Karpas-422 (cell line): ENCODE results near the gene GGNBP2. TPM values are rescaled to one million over a fixed set of nuclear protein-coding genes. Genes with fewer than 3 reads are reported as not detected.
"Not testable (repeated sequence)": the region's sequence is repeated elsewhere in the genome, so short reads cannot be mapped to it uniquely, and the experiment has no call there.

Experiments used
- DNase-seq: peaks from one replicate; pipeline ENCODE4 v3.0.0-alpha.2; 2015
- H2AFZ ChIP-seq: fragments of 200-600 bp; sonication (generic); 2 replicates; pipeline ENCODE4 v1.6.1; 2014; ENCODE audit warnings: antibody characterized with exemption, low read length, mixed read lengths
- H3K27ac ChIP-seq: fragments of 200-600 bp; sonication (generic); 2 replicates; pipeline ENCODE4 v1.5.1; 2014; ENCODE audit warnings: mild to moderate bottlenecking, low read length, moderate library complexity
- H3K27me3 ChIP-seq: fragments of 200-600 bp; sonication (generic); 2 replicates; pipeline ENCODE4 v1.6.1; 2014; ENCODE audit warnings: low read length, mixed read lengths
- H3K36me3 ChIP-seq: fragments of 200-600 bp; sonication (generic); 2 replicates; pipeline ENCODE4 v1.6.1; 2014; ENCODE audit warnings: low read length, mixed read lengths; ENCODE audit not compliant: insufficient read depth
- H3K4me1 ChIP-seq: fragments of 200-600 bp; sonication (generic); 2 replicates; pipeline ENCODE4 v1.6.1; 2014; ENCODE audit warnings: mild to moderate bottlenecking, low read length, mixed read lengths
- H3K4me2 ChIP-seq: fragments of 200-600 bp; sonication (generic); 2 replicates; pipeline ENCODE4 v1.6.1; 2014; ENCODE audit warnings: low read length, low read depth, mild to moderate bottlenecking; ENCODE audit not compliant: poor library complexity, severe bottlenecking
- H3K4me3 ChIP-seq: fragments of 200-600 bp; sonication (generic); 2 replicates; pipeline ENCODE4 v1.5.1; 2014; ENCODE audit warnings: mild to moderate bottlenecking, antibody characterized with exemption, low read length, mixed read lengths
- H3K79me2 ChIP-seq: fragments of 200-600 bp; sonication (generic); 2 replicates; pipeline ENCODE4 v1.6.1; 2014; ENCODE audit warnings: mild to moderate bottlenecking, low read length, mixed read lengths
- H3K9ac ChIP-seq: fragments of 200-600 bp; sonication (generic); 2 replicates; pipeline ENCODE4 v1.6.0; 2014; ENCODE audit warnings: low read length
- H3K9me2 ChIP-seq: fragments of 200-600 bp; sonication (generic), shearing (Covaris generic); replicated peaks from 2 replicates; pipeline ENCODE4 v1.6.0; 2014; ENCODE audit warnings: mild to moderate bottlenecking, low read length, moderate library complexity; ENCODE audit not compliant: insufficient read depth
- H3K9me3 ChIP-seq: fragments of 300-700, 200-600 bp; sonication (generic); 2 replicates; pipeline ENCODE4 v1.6.1; 2014; ENCODE audit warnings: low read length, mixed read lengths
- H4K20me1 ChIP-seq: fragments of 200-600 bp; sonication (generic); 2 replicates; pipeline ENCODE4 v1.6.1; 2014; ENCODE audit warnings: mild to moderate bottlenecking, antibody characterized with exemption, low read length, low read depth; ENCODE audit not compliant: insufficient read depth
- total RNA-seq: library from RNA; depleted of rRNA; stranded (reverse); fragments of >200 nt; shearing (Covaris generic); gene quantifications from 2 replicates; pipeline ENCODE4 v1.2.3, GENCODE V29; 2014; ENCODE audit warnings: low replicate concordance

The GGNBP2 gene
- total RNA-seq, 1 experiment from 2014 or later = 49.5 TPM

DNA sequence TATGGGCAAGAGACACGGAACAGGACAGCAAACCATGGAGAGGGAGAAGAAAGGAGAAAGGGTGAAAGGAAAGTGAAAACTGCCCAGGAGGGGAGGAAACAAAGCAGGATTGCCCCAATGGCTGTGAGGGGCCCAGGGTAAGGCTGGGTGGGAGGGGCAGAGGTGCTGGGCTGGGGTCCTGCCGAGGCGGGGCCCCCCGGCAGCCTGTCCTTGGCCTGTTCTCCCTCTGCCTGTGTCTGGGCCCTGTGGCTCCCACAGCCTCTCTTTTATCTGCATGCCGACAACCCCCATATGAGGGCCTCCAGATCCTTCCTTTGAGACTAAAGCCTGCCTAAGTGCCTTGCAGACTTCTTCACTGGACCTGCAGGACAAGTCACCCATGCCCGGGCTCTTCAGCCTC lies 42.8 kb upstream of the GGNBP2 start:
- H3K4me3 ChIP-seq = no peak overlapping the region
- no peaks in the 10 kb centered on the region for H3K9me2 ChIP-seq
- no peak overlapping the region for H3K9ac ChIP-seq
- no peaks in the 10 kb centered on the region for H3K9me3 ChIP-seq
- H2AFZ ChIP-seq = no peak overlapping the region
- H3K27ac ChIP-seq = no peak overlapping the region
- H3K4me1 ChIP-seq = no peaks in the 10 kb centered on the region
- no peaks in the 10 kb centered on the region for H4K20me1 ChIP-seq
- no peaks in the 10 kb centered on the region for H3K79me2 ChIP-seq
- no peak overlapping the region for H3K4me2 ChIP-seq
- DNase-seq = no peak
- H3K36me3 ChIP-seq = peaks cover 24% of the 10 kb centered on the region; the same call in 1 of the 2 replicates
- H3K27me3 ChIP-seq = no peaks in the 10 kb centered on the region

GRCh38 chr17:36503456-36504155 lies 41.1 kb upstream of the GGNBP2 start:
- Histone ChIP-seq H3K36me3 (peaks cover 17% of the 10 kb centered on the region; the same call in 1 of the 2 replicates), H4K20me1 (no peaks in the 10 kb centered on the region), H3K4me3 (no peak overlapping the region), H2AFZ (no peak overlapping the region), H3K4me1 (no peaks in the 10 kb centered on the region), H3K4me2 (no peak overlapping the region), H3K27ac (no peak overlapping the region), H3K9me3 (no peaks in the 10 kb centered on the region), H3K9me2 (no peaks in the 10 kb centered on the region), H3K9ac (no peak overlapping the region), H3K27me3 (no peaks in the 10 kb centered on the region), H3K79me2 (no peaks in the 10 kb centered on the region)
- DNase-seq = no peak

DNA sequence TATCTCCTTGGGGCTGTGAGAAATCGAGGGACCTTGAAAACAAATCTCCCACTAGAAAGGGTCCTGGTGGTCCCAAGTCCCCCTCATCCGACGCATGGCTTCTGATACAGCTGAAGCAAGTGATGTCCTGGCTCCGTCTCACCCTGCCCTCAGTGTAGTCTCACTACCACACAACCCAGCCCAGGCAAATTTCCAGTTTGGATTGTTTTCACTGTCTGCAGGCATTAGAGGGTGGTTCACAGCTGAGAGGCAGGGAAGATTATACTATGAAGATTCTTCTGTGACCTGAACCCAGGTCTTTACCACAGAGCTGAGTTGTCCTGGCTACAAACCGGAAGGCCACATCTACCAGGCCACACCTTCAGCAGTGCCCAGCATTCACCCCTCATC lies 40.6 kb upstream of the GGNBP2 start:
- Histone ChIP-seq H3K9me2 (no peaks in the 10 kb centered on the region), H3K4me3 (no peak overlapping the region), H3K27ac (no peak overlapping the region), H3K79me2 (no peaks in the 10 kb centered on the region), H3K4me1 (no peaks in the 10 kb centered on the region), H3K9ac (no peak overlapping the region), H4K20me1 (no peaks in the 10 kb centered on the region), H2AFZ (no peak overlapping the region), H3K27me3 (no peaks in the 10 kb centered on the region), H3K9me3 (no peaks in the 10 kb centered on the region), H3K4me2 (no peak overlapping the region), H3K36me3 (peaks cover 17% of the 10 kb centered on the region; the same call in 1 of the 2 replicates)
- DNase-seq = no peak

DNA sequence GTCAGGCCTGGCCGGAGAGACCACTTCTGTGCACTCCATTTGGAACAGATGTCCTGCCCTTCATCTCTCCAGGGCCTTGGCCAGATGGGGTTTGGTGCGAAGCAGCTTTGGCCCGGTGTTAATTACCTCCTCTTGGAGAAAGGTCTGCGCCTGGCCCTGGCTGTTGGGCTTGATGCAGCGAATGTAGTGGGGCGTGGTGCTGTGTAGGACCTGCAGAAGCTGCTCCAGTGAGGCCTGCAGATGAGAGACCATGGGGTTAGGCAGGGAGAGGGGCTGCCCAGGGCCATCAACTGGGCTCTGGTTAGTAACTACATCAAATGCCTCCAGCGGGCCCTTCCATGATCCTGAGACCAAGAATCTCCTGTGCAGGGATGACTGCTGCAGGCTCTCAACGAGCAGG lies 39.5 kb upstream of the GGNBP2 start:
- no peaks in the 10 kb centered on the region for H3K4me1 ChIP-seq
- no peak for DNase-seq
- no peak overlapping the region for H3K27ac ChIP-seq
- no peaks in the 10 kb centered on the region for H4K20me1 ChIP-seq
- no peak overlapping the region for H3K4me2 ChIP-seq
- H3K27me3 ChIP-seq = no peaks in the 10 kb centered on the region
- H3K79me2 ChIP-seq = no peaks in the 10 kb centered on the region
- H3K9ac ChIP-seq = no peak overlapping the region
- H3K36me3 ChIP-seq = peaks cover 16% of the 10 kb centered on the region; the same call in 1 of the 2 replicates
- H3K9me3 ChIP-seq = no peaks in the 10 kb centered on the region
- no peaks in the 10 kb centered on the region for H3K9me2 ChIP-seq
- no peak overlapping the region for H2AFZ ChIP-seq
- no peak overlapping the region for H3K4me3 ChIP-seq

GRCh38 chr17:36506249-36506826 lies 38.4 kb upstream of the GGNBP2 start:
- no peak overlapping the region for H3K4me3 ChIP-seq
- no peak overlapping the region for H3K9ac ChIP-seq
- no peak for DNase-seq
- H3K27ac ChIP-seq = no peak overlapping the region
- peaks cover 12% of the 10 kb centered on the region; the same call in 1 of the 2 replicates for H3K36me3 ChIP-seq
- no peak overlapping the region for H3K4me2 ChIP-seq
- H4K20me1 ChIP-seq = no peaks in the 10 kb centered on the region
- H3K9me3 ChIP-seq = no peaks in the 10 kb centered on the region
- H2AFZ ChIP-seq = no peak overlapping the region
- no peaks in the 10 kb centered on the region for H3K79me2 ChIP-seq
- H3K4me1 ChIP-seq = no peaks in the 10 kb centered on the region
- H3K27me3 ChIP-seq = no peaks in the 10 kb centered on the region
- H3K9me2 ChIP-seq = no peaks in the 10 kb centered on the region

DNA sequence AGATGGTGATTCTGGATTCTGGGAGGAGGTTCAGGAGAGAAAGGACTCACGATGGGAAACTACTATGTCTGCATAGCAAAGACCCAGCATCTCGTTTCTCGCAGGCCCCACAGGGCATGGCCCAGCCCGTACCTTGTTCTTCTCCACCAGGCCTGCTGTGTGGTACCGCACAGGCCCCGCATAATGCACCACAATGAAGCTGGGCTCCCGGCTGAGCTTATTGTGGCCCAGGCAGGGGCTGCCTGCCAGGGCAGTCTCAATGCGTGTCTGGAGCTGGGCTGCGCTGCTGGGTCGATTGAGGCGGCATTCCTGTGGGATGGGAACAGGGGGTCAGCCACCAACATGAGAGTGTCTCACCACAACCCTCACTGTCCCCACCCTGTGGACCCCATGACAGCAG lies 37.9 kb upstream of the GGNBP2 start:
- Histone ChIP-seq H3K79me2 (no peaks in the 10 kb centered on the region), H3K27ac (no peak overlapping the region), H3K4me3 (no peak overlapping the region), H4K20me1 (no peaks in the 10 kb centered on the region), H3K4me1 (no peaks in the 10 kb centered on the region), H3K27me3 (no peaks in the 10 kb centered on the region), H3K9me2 (no peaks in the 10 kb centered on the region), H3K9me3 (no peaks in the 10 kb centered on the region), H3K9ac (no peak overlapping the region), H3K4me2 (no peak overlapping the region), H2AFZ (no peak overlapping the region), H3K36me3 (peaks cover 12% of the 10 kb centered on the region; the same call in 1 of the 2 replicates)
- DNase-seq = no peak

DNA sequence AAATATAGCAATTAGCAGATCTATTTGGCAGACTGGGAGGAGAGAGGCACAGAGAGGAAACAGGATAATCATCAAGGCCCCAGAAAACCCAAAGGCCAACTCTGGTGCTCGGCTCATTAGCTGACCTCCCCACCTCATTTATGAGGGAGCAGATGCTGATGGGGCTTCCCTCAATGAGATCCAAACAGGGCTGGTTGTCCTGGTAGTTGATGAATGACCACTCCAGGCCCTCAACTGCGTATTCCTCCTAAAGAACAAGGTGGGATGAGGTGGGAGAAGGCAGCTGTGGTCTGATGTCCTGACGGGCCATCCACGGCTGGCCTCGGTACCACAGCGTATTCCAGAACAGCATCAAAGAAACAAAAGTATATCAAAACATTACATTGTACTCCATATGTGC lies 37.5 kb upstream of the GGNBP2 start:
- Histone ChIP-seq H3K4me1 (no peaks in the 10 kb centered on the region), H3K4me2 (no peak overlapping the region), H3K27me3 (no peaks in the 10 kb centered on the region), H3K27ac (no peak overlapping the region), H4K20me1 (no peaks in the 10 kb centered on the region), H3K9me3 (no peaks in the 10 kb centered on the region), H3K4me3 (no peak overlapping the region), H3K9me2 (no peaks in the 10 kb centered on the region), H3K9ac (no peak overlapping the region), H3K36me3 (peaks cover 12% of the 10 kb centered on the region; the same call in 1 of the 2 replicates), H3K79me2 (no peaks in the 10 kb centered on the region), H2AFZ (no peak overlapping the region)
- DNase-seq = no peak

DNA sequence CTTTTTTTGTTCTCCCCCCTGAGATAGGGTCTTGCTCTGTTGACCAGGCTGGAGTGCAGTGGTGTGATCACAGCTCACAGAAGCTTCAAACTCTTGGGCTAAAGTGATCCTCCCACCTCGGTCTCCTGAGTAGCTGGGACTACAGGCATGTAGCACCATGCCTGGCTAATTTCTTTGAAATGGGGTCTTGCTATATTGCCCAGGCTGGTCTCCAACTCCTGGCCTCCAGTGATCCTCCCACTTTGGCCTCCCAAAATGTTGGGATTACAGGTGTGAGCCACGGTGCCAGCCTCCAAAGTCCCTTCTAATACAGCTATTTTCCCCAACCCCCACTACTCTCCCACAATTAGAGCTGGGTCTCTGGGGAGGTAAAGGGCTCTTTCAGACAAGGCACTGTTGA lies 36.3 kb upstream of the GGNBP2 start:
- not testable (repeated sequence) for H3K36me3 ChIP-seq, H3K9ac ChIP-seq, H4K20me1 ChIP-seq, DNase-seq, H3K79me2 ChIP-seq, H3K9me3 ChIP-seq, H3K27me3 ChIP-seq, H3K27ac ChIP-seq, H3K4me1 ChIP-seq, H3K4me3 ChIP-seq, H3K9me2 ChIP-seq, H2AFZ ChIP-seq, H3K4me2 ChIP-seq
